Endothelial cell of umbilical vein (primary cell): ENCODE results near the gene BIRC6. TPM values are rescaled to one million over a fixed set of nuclear protein-coding genes. Genes with fewer than 3 reads are reported as not detected.

Source experiments
- BruUV-seq: library from RNA; stranded (reverse); fragments of 400-500 nt; replicated peaks from 2 replicates; lab custom pipeline; 2021; lab: Mats Ljungman, UMichigan
- CTCF ChIA-PET: fragments of 300-600, 350-600 bp; sonication (Branson Sonifier 250); formaldehyde crosslinking; loops from one replicate; lab custom pipeline; 2021; ENCODE audit warnings: antibody characterized with exemption, inconsistent platforms; lab: Charles Lee
- POLR2A ChIA-PET: fragments of 300-600, 350-600 bp; sonication (Branson Sonifier 250); formaldehyde crosslinking; loops from one replicate; lab custom pipeline; 2021; ENCODE audit warnings: antibody characterized with exemption, inconsistent platforms; lab: Charles Lee
- DNase-seq: peaks from one replicate; pipeline ENCODE4 v3.0.0-alpha.2; 2011; ENCODE audit warnings: low read depth, low spot score
- FAIRE-seq: peaks from 2 replicates; lab custom pipeline; 2011; peaks lifted over from hg19 to GRCh38; lab: Jason Lieb, UNC
- H2AFZ ChIP-seq: 2 replicates; pipeline ENCODE4 v1.6.0; 2012; ENCODE audit warnings: low read depth, low read length, control low read depth, inconsistent platforms
- H3K27ac ChIP-seq: 2 replicates; pipeline ENCODE4 v1.5.1; 2011; ENCODE audit warnings: low read depth, mild to moderate bottlenecking, control low read depth, low read length, moderate library complexity; ENCODE audit not compliant: insufficient read depth
- H3K27me3 ChIP-seq, 2 experiments: 2 replicates each; pipeline versions ENCODE4 v1.6.0 to v1.6.1; 2011; ENCODE audit warnings: low read length in 2 of 2, mixed read lengths in 1 of 2; ENCODE audit not compliant: control insufficient read depth in 2 of 2, insufficient read depth in 2 of 2
- H3K36me3 ChIP-seq, 2 experiments: 2 replicates in 1 of 2; 3 replicates in 1 of 2; pipeline ENCODE4 v1.5.1; 2011; ENCODE audit warnings: low read length in 2 of 2, mild to moderate bottlenecking in 1 of 2, moderate library complexity in 1 of 2; ENCODE audit not compliant: control insufficient read depth in 2 of 2, insufficient read depth in 2 of 2; ENCODE audit errors: extremely low read depth in 1 of 2
- H3K4me1 ChIP-seq: 3 replicates; pipeline ENCODE4 v1.5.1; 2011; ENCODE audit warnings: mild to moderate bottlenecking, low read length; ENCODE audit not compliant: control insufficient read depth, insufficient read depth; ENCODE audit errors: extremely low read depth
- H3K4me2 ChIP-seq: 2 replicates; pipeline ENCODE4 v1.6.1; 2011; ENCODE audit warnings: low read length, control low read depth, mixed read lengths; ENCODE audit not compliant: insufficient read depth
- H3K4me3 ChIP-seq, 3 experiments: fragments of 200-600 bp in 1 of 3; sonication (generic), shearing (Covaris generic) in 1 of 3; replicated peaks in 1 of 3; 2 replicates each; pipeline ENCODE4 v1.5.1; 2011 to 2016; ENCODE audit warnings: control low read depth in 3 of 3, low read length in 3 of 3, mild to moderate bottlenecking in 2 of 3, inconsistent platforms in 1 of 3, low read depth in 1 of 3, moderate library complexity in 1 of 3; ENCODE audit not compliant: insufficient read depth in 1 of 3
- H3K79me2 ChIP-seq: 2 replicates; pipeline ENCODE4 v1.6.0; 2012; ENCODE audit warnings: low read length, inconsistent platforms; ENCODE audit not compliant: control insufficient read depth, insufficient read depth
- H3K9ac ChIP-seq: replicated peaks from 2 replicates; pipeline ENCODE3; 2011; ENCODE audit warnings: low read length, control low read depth; ENCODE audit not compliant: insufficient read depth; ENCODE audit errors: extremely low read depth
- H3K9me1 ChIP-seq: replicated peaks from 3 replicates; pipeline ENCODE4 v1.6.0; 2011; ENCODE audit warnings: mild to moderate bottlenecking, low read length; ENCODE audit not compliant: control insufficient read depth, insufficient read depth; ENCODE audit errors: extremely low read depth
- H3K9me3 ChIP-seq: replicated peaks from 2 replicates; pipeline ENCODE4 v1.5.1; 2012; ENCODE audit warnings: low read length, inconsistent platforms; ENCODE audit not compliant: control insufficient read depth, insufficient read depth
- H4K20me1 ChIP-seq: replicated peaks from 2 replicates; pipeline ENCODE3; 2011; ENCODE audit warnings: mild to moderate bottlenecking, low read length; ENCODE audit not compliant: control insufficient read depth, insufficient read depth; ENCODE audit errors: extremely low read depth
- CTCF ChIP-seq, 2 donors: IDR thresholded peaks; 1 replicate in 1 of 2; 2 replicates in 1 of 2; pipeline ENCODE4 v1.5.1; 2011; ENCODE audit warnings: low read length in 2 of 2, mild to moderate bottlenecking in 2 of 2, moderate library complexity in 2 of 2, control low read depth in 1 of 2, inconsistent platforms in 1 of 2, low read depth in 1 of 2; ENCODE audit not compliant: insufficient read depth in 1 of 2; ENCODE audit errors: extremely low read depth in 1 of 2
- EZH2 ChIP-seq: IDR thresholded peaks from 2 replicates; pipeline ENCODE4 v1.6.1; 2012; ENCODE audit warnings: borderline replicate concordance, low read depth, mild to moderate bottlenecking, moderate library complexity, low read length, inconsistent platforms; ENCODE audit not compliant: severe bottlenecking
- FOS ChIP-seq: IDR thresholded peaks from 2 replicates; pipeline ENCODE4 v1.6.1; 2011; ENCODE audit warnings: mild to moderate bottlenecking, low read length, moderate library complexity, borderline replicate concordance; ENCODE audit not compliant: insufficient read depth
- GATA2 ChIP-seq: IDR thresholded peaks from 2 replicates; pipeline ENCODE4 v1.7.0; 2011; ENCODE audit warnings: low read depth, mild to moderate bottlenecking, moderate library complexity, mixed read lengths, low read length; ENCODE audit not compliant: insufficient read length, insufficient read depth
- JUN ChIP-seq: IDR thresholded peaks from 2 replicates; pipeline ENCODE4 v1.6.1; 2011; ENCODE audit warnings: borderline replicate concordance, low read depth; ENCODE audit not compliant: insufficient read length, insufficient read depth
- MAX ChIP-seq: IDR thresholded peaks from 2 replicates; pipeline ENCODE4 v1.6.1; 2011; ENCODE audit not compliant: insufficient read depth, insufficient read length
- MYC ChIP-seq: IDR thresholded peaks from one replicate; pipeline ENCODE4 v1.6.1; 2011; ENCODE audit warnings: mild to moderate bottlenecking, low read depth, low read length
- POLR2A ChIP-seq: IDR thresholded peaks from 2 replicates; pipeline ENCODE4 v1.6.1; 2012; ENCODE audit warnings: low read depth, mild to moderate bottlenecking, control low read depth, low read length
- POLR2AphosphoS5 ChIP-seq: IDR thresholded peaks from 2 replicates; pipeline ENCODE4 v1.6.1; 2012; ENCODE audit warnings: low read depth, mild to moderate bottlenecking, control low read depth, low read length, moderate library complexity; ENCODE audit not compliant: insufficient read depth
- dilution Hi-C: fragments of 300-500 bp; cut with MboI; formaldehyde crosslinking; loops from one replicate; pipeline ENCODE4 v1.15.0; 2019; ENCODE audit warnings: low sequenced_read_pairs; ENCODE audit not compliant: extremely low pct_ligation_motif_present
- intact Hi-C: fragments of 100-400 bp; cut with micrococcal nuclease; formaldehyde crosslinking; loops from one replicate; pipeline ENCODE4 v1.10.0; 2022
- polyA plus RNA-seq, 4 experiments: library from polyadenylated mRNA; depleted of rRNA in 3 of 4; stranded (reverse) in 3 of 4; unstranded in 1 of 4; fragments of >200 nt; gene quantifications; 2 replicates each; pipeline versions ENCODE4 v1.2.1 to v1.2.3, GENCODE V29; 2011 to 2012; ENCODE audit warnings: missing spikeins in 1 of 4
- total RNA-seq: library from RNA; stranded (reverse); gene quantifications from 2 replicates; pipeline ENCODE4 v1.2.3, GENCODE V29; 2021

BIRC6 gene
- total and polyA plus RNA-seq, 2 donors (not counting 3 experiments of a cell fraction or from before 2014, with no cell fraction given), result 34.2 to 83.1 TPM

DNA sequence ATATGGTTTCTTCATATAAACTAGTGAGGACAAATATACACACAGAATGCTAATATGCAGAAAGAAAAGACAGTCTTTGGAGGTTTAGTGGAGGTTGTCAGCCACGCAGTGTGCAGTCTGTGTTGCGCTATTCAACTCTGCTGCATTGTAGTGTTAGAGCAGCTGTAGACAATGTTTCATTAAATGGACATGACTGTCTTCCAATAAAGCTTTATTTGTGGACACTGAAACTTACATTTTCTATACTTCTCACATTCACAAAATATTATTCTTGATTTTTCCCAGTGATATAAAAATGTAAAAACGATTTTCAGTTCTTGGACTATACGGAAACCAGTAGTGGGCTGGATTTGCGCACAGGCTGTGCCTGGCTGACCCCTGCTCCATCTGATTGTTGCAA is 284.4 kb downstream of the BIRC6 start:
- no peaks in the 10 kb centered on the region for H3K9me3 ChIP-seq
- H3K27ac ChIP-seq, result no peak overlapping the region
- TF ChIP-seq POLR2AphosphoS5, result no peak
- TF ChIP-seq JUN, result no peak
- TF ChIP-seq MYC, result no peak
- TF ChIP-seq GATA2, result no peak
- TF ChIP-seq FOS, result no peak
- H3K4me1 ChIP-seq, result no peaks in the 10 kb centered on the region
- H3K27me3 ChIP-seq, result no peaks in the 10 kb centered on the region
- no peak overlapping the region for H3K4me3 ChIP-seq
- no peak overlapping the region for H3K9ac ChIP-seq
- no peak overlapping the region for H3K4me2 ChIP-seq
- no peak for FAIRE-seq
- intact Hi-C loops (no loop called here), dilution Hi-C loops (no loop called here)
- no peaks in the 10 kb centered on the region for H4K20me1 ChIP-seq
- no peaks in the 10 kb centered on the region for H3K9me1 ChIP-seq
- H3K79me2 ChIP-seq, result no peaks in the 10 kb centered on the region
- DNase-seq, result no peak
- ChIA-PET CTCF (no interaction called here), POLR2A (no interaction called here)
- H3K36me3 ChIP-seq, result peaks cover 3 to 5% of the 10 kb centered on the region in 2 experiments
- no TSS peak for BruUV-seq
- H2AFZ ChIP-seq, result no peak overlapping the region

DNA sequence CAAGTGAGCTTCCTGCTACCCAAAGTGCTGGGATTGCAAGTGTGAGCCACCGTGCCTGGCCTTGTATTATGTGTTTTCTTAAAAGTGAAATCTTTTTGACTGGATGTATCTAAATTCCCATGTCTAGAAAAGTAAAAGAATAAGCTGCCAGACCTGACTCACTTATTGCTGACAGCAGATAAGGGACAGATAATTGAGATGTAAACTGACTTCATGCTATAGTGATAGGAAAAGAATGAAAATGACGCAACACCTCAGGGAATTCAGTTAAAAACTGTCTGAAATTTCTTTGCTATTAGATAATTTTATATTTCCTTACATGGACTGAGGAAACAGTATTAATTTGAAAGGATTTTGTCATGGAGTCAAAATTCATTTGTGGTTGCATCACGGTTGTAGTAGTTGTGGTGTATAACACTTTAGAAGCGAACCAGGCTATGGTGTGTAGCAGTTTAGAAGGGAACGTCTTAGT is 290.4 kb downstream of the BIRC6 start:
- peak; percentile 40 for FAIRE-seq
- Histone ChIP-seq H3K9ac (no peak overlapping the region), H3K4me1 (no peaks in the 10 kb centered on the region), H3K36me3 (peaks cover 0 to 3% of the 10 kb centered on the region in 2 experiments), H2AFZ (no peak overlapping the region), H3K79me2 (no peaks in the 10 kb centered on the region), H3K9me1 (no peaks in the 10 kb centered on the region), H3K27me3 (no peaks in the 10 kb centered on the region), H3K4me3 (no peak overlapping the region), H3K4me2 (no peak overlapping the region), H4K20me1 (no peaks in the 10 kb centered on the region), H3K27ac (no peak overlapping the region), H3K9me3 (no peaks in the 10 kb centered on the region)
- no peak for DNase-seq
- dilution Hi-C loops (no loop called here), intact Hi-C loops (no loop called here)
- ChIA-PET CTCF (interaction anchor here (1.2 kb wide), 2 partner anchors 18 to 19 kb away, joined by 3 read pairs; partner anchors contain the start of gene TTC27), POLR2A (no interaction called here)
- BruUV-seq, result no TSS peak
- TF ChIP-seq MAX, result no peak
- no peak for TF ChIP-seq JUN
- TF ChIP-seq POLR2AphosphoS5, result no peak
- TF ChIP-seq EZH2, result no peak
- no peak for TF ChIP-seq MYC
- no peak for TF ChIP-seq GATA2
- no peak for TF ChIP-seq FOS
- no peak for TF ChIP-seq CTCF (IDR thresholded peaks at IDR 0.05; ENCODE audit: extremely low read depth in 1 of 2, insufficient read depth in 1 of 2, low read depth in 1 of 2, low read length in 2 of 2)
- TF ChIP-seq POLR2A, result no peak
